Vagina (tissue), 2 donors: ENCODE results near the gene MAPK8IP2. TPM values are rescaled to one million over a fixed set of nuclear protein-coding genes. Genes with fewer than 3 reads are reported as not detected.
"Not testable (repeated sequence)": the region's sequence is repeated elsewhere in the genome, so short reads cannot be mapped to it uniquely, and the experiment has no call there.

Experiments used
- DNase-seq, 2 donors: peaks; one replicate each; pipeline ENCODE4 v3.0.0-alpha.2; 2017; ENCODE audit errors: extremely low spot score in 2 of 2
- H3K27ac ChIP-seq: fragments of 200-600 bp; sonication (generic); one replicate; pipeline ENCODE4 v1.5.1; 2019
- H3K27me3 ChIP-seq: fragments of 200-600 bp; sonication (generic); one replicate; pipeline ENCODE4 v1.5.1; 2019
- H3K36me3 ChIP-seq, 2 donors: fragments of 200-600 bp; sonication (generic); one replicate each; pipeline ENCODE4 v1.5.1; 2017 to 2019
- H3K4me1 ChIP-seq: fragments of 200-600 bp; sonication (generic); one replicate; pipeline ENCODE4 v1.5.1; 2019
- H3K4me3 ChIP-seq, 2 donors: fragments of 200-600 bp; sonication (generic); 1 replicate in 1 of 2; 2 replicates in 1 of 2; pipeline ENCODE4 v1.5.1; 2016 to 2019
- H3K9me3 ChIP-seq: fragments of 200-600 bp; sonication (generic); one replicate; pipeline ENCODE4 v1.5.1; 2019
- POLR2A ChIP-seq, 2 donors: fragments of 450-650 bp; IDR thresholded peaks; one replicate each; pipeline ENCODE4 v1.6.1; 2017; ENCODE audit warnings: antibody characterized with exemption in 2 of 2, mild to moderate bottlenecking in 2 of 2, moderate library complexity in 2 of 2
- POLR2AphosphoS5 ChIP-seq, 2 donors: sonication (generic); formaldehyde crosslinking; IDR thresholded peaks; one replicate each; pipeline ENCODE4 v1.9.0; 2017; ENCODE audit warnings: antibody characterized with exemption in 2 of 2, mild to moderate bottlenecking in 2 of 2, low read depth in 1 of 2; ENCODE audit not compliant: insufficient read depth in 1 of 2
- intact Hi-C: fragments of 100-400 bp; cut with DNase I; formaldehyde crosslinking; loops from one replicate; pipeline ENCODE4 v1.15.1; 2023
- total RNA-seq: library from RNA; depleted of rRNA; stranded (reverse); fragments of >200 nt; gene quantifications from one replicate; pipeline ENCODE4 v1.2.3, GENCODE V29; 2016
- TF ChIP-seq, protein P1 (sequence below), 3 experiments: fragments of 450-650 bp in 2 of 3; fragments of 200-600 bp in 1 of 3; sonication (generic) in 1 of 3; IDR thresholded peaks; one replicate each; pipeline ENCODE4 v1.5.1; 2017 to 2019; ENCODE audit warnings: antibody characterized with exemption in 3 of 3, mild to moderate bottlenecking in 2 of 3, moderate library complexity in 2 of 3

The MAPK8IP2 gene
- total RNA-seq, 1 donor from 2014 or later = 3.2 TPM

DNA sequence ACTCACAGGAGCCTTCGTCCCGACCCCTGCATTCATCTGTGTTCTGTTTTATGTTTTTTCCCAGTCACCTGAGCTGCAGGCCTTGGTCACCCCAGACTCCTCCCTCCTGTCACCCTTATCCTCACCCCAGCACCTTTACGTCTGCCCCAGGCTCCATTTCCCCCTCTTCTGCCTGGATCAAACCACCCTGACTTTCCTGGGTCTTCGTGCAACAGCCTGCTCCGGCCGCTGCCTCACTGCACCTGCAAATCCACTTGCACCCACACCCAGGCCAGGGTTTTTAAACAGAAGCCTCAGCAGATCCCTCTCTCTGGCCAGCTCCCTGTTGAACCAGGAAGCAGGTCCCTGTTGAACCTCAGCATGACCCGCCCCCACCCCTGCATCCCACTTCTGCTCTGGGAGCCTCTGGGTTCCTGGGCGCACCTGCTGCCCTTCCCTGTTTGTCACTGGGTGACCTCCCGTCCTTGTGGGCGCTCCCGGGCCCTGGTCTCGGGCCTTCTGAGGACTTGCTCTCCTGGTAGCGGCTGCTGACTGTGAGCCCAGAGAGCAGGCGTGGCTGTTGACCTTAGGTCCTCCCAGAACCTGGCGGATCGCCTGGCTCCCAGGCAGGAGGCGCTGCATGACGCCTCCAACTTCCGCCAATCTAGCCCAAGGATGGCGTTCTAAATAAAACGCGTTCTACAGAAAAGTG lies 12.8 kb downstream of the MAPK8IP2 start:
- DNase-seq = no peak
- H3K4me1 ChIP-seq = no peaks in the 10 kb centered on the region
- H3K27me3 ChIP-seq = no peaks in the 10 kb centered on the region
- intact Hi-C loops = no loop called here
- H3K27ac ChIP-seq = no peak overlapping the region
- TF ChIP-seq, protein P1, sequence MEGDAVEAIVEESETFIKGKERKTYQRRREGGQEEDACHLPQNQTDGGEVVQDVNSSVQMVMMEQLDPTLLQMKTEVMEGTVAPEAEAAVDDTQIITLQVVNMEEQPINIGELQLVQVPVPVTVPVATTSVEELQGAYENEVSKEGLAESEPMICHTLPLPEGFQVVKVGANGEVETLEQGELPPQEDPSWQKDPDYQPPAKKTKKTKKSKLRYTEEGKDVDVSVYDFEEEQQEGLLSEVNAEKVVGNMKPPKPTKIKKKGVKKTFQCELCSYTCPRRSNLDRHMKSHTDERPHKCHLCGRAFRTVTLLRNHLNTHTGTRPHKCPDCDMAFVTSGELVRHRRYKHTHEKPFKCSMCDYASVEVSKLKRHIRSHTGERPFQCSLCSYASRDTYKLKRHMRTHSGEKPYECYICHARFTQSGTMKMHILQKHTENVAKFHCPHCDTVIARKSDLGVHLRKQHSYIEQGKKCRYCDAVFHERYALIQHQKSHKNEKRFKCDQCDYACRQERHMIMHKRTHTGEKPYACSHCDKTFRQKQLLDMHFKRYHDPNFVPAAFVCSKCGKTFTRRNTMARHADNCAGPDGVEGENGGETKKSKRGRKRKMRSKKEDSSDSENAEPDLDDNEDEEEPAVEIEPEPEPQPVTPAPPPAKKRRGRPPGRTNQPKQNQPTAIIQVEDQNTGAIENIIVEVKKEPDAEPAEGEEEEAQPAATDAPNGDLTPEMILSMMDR (IDR thresholded peaks at IDR 0.05) = no peak
- no peak for TF ChIP-seq POLR2A (IDR thresholded peaks at IDR 0.05)
- H3K9me3 ChIP-seq = no peaks in the 10 kb centered on the region
- H3K36me3 ChIP-seq = no peaks in the 10 kb centered on the region
- H3K4me3 ChIP-seq = no peak overlapping the region

DNA sequence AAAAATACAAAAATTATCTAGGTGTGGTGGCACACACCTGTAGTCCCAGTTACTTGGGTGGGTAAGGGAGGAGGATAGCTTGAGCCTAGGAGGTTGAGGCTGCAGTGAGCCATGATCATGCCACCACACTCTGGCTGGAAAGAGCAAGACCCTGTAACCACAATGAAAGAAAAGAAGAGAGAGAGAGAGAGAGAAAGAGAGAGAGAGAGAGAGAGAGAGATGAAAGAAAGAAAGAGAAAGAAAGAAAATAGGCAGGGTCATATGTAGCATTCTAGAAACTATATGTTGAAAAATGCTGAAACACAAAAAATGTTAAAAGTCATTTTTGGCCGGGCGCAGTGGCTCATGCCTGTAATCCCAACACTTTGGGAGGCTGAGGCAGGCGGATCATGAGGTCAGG lies 13.7 kb downstream of the MAPK8IP2 start:
- H3K4me3 ChIP-seq, H3K27me3 ChIP-seq, DNase-seq, H3K36me3 ChIP-seq, H3K9me3 ChIP-seq, H3K27ac ChIP-seq, H3K4me1 ChIP-seq, intact Hi-C loops: not testable (repeated sequence)

DNA sequence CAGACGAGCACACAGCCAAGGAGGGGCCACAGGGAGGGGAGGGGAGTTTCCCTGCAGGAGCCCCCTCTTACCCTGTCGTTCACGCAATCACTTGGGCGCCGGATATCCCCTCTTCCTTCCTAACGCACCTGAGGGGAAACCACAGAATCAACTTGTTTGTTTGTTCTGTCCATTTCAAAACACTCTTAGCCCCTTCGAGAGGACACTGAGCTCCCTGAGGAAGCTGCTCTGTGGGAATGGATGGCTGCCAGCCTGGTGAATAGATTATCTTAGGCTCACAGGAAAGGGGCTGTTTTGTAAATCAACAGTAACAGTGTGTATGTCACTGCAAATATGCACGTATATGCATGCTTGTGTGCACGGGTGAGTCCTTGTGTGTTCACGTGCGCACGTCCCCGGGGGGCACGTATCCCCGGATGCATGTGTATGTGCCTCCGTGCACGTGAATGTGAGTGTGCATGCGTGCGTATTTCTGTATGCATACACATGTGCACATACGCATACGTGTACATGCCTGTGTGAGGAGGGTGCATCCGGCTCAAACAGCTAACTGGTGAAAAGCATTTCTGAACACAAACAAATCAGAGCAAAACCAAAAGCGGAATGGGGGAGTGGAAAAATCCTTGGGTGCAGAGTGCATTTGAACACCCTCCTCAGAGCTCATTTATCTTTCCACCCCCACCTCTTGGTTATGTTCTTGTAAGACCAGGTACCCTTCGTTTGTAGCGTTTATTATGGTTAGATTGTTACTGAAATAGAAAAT lies 20.2 kb downstream of the MAPK8IP2 start:
- DNase-seq = peak in 1 of 2 donors; percentile 82
- intact Hi-C loops = no loop called here
- Histone ChIP-seq H3K4me1 (peaks cover 29% of the 10 kb centered on the region), H3K4me3 (peak overlapping the region; percentile 28 to 31), H3K36me3 (no peaks in the 10 kb centered on the region), H3K27me3 (no peaks in the 10 kb centered on the region), H3K27ac (no peak overlapping the region), H3K9me3 (no peaks in the 10 kb centered on the region)
- TF ChIP-seq POLR2AphosphoS5 (IDR thresholded peaks at IDR 0.05; ENCODE audit: insufficient read depth in 1 of 2, low read depth in 1 of 2) (no peak), POLR2A (IDR thresholded peaks at IDR 0.05) (no peak)
- TF ChIP-seq, protein P1 (IDR thresholded peaks at IDR 0.05) = peak in 2 of 3 experiments; percentile 7 to 80

DNA sequence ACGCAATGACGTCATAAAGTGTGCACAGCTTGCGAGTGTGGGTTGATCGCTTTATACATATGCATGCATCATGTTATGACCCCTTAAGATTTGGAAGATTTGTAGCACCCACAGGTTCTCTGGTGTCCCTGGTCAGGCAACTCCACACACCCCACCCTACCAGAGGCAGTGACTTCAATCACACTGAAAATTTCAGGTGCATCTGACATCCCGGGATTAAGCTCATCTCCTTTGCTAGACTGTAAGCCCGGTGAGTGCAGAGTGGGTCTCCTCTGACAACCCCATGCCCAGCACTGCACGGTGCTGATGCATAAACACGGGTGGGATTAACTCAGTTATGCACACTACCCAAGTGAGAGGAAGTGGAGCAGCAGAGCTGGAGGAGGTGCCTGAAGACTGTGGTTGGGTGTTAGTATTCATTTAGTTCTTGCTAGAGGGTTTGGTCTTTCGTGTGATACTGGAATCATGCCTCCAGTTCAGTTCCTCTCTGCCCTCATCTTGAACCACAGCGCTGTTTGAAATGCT lies 20.8 kb downstream of the MAPK8IP2 start:
- TF ChIP-seq, protein P1 (IDR thresholded peaks at IDR 0.05) = no peak
- TF ChIP-seq POLR2AphosphoS5 (IDR thresholded peaks at IDR 0.05; ENCODE audit: insufficient read depth in 1 of 2, low read depth in 1 of 2) (no peak), POLR2A (IDR thresholded peaks at IDR 0.05) (no peak)
- peak overlapping the region; percentile 21 to 31 for H3K4me3 ChIP-seq
- no peaks in the 10 kb centered on the region for H3K9me3 ChIP-seq
- intact Hi-C loops = no loop called here
- peak overlapping the region; percentile 73 for H3K27ac ChIP-seq
- peaks cover 29% of the 10 kb centered on the region for H3K4me1 ChIP-seq
- peak in 1 of 2 donors; percentile 80 for DNase-seq
- H3K36me3 ChIP-seq = no peaks in the 10 kb centered on the region
- H3K27me3 ChIP-seq = no peaks in the 10 kb centered on the region

DNA sequence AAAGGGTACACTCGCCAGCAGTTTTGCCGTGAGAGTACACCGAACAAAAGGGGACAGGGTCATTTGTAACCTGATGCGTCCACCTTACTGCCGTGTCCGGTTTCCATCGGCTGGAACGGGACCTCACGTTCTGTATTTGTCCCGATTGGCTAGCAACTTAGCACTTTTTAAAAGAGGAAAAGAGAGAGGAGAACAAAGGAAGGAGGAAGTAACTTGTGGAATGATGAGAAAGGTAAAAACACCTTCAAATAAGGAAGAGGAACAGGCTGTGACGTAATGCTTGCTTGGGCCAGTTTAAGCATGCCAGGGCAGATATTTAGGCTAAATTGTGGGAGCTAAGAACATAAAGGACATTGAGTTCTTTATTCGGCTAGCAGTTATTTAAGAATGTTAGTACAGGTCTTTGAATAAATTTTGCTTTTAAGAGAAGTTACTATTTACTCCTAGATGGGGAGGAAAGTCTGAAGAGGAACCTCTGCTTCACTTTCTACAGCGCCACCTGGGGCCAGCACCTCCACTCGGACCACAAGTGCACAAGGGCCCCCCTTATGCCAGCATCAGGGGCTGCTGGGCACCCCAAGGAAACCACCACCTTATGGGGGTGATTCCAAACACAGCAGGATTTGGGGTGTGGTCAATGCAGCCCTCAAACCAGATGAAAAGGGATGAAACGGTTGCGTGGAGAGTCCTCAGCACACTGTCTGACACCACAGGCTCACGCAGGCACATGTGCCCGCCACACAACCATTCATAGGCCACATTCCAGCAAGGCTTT lies 21.5 kb downstream of the MAPK8IP2 start:
- peak overlapping the region; percentile 21 to 31 for H3K4me3 ChIP-seq
- H3K36me3 ChIP-seq = no peaks in the 10 kb centered on the region
- H3K4me1 ChIP-seq = peaks cover 34% of the 10 kb centered on the region
- intact Hi-C loops = no loop called here
- no peaks in the 10 kb centered on the region for H3K9me3 ChIP-seq
- TF ChIP-seq POLR2A (IDR thresholded peaks at IDR 0.05) (no peak), POLR2AphosphoS5 (IDR thresholded peaks at IDR 0.05; ENCODE audit: insufficient read depth in 1 of 2, low read depth in 1 of 2) (peak in 1 of 2 donors; percentile 39)
- no peaks in the 10 kb centered on the region for H3K27me3 ChIP-seq
- DNase-seq = peak; percentile 79 to 93
- peak overlapping the region; percentile 73 for H3K27ac ChIP-seq
